Natural killer cell (primary cell): ENCODE results near the gene HGD. TPM values are rescaled to one million over a fixed set of nuclear protein-coding genes. Genes with fewer than 3 reads are reported as not detected.

ENCODE experiments used
- ATAC-seq, 3 donors: fragments of 150-1000 bp in 2 of 3; fragments of 200-7000 bp in 1 of 3; cut with Tn5 transposase; 1 replicate in 1 of 3; 2 replicates in 2 of 3; pipeline ENCODE4 v1.10.0; 2021; ENCODE audit warnings: mild to moderate bottlenecking in 2 of 3, moderate library complexity in 2 of 3
- DNase-seq, 2 donors: peaks; one replicate each; pipeline versions ENCODE4 v3.0.0 to v3.0.0-alpha.2; 2013 to 2021; ENCODE audit warnings: mixed read lengths in 1 of 2
- H3K27ac ChIP-seq: one replicate; pipeline ENCODE4 v1.5.1; 2013; ENCODE audit warnings: mild to moderate bottlenecking, low read length
- H3K27me3 ChIP-seq: one replicate; pipeline ENCODE4 v1.6.1; 2013; ENCODE audit warnings: low read length; ENCODE audit not compliant: control insufficient read depth, insufficient read depth
- H3K36me3 ChIP-seq: one replicate; pipeline ENCODE4 v1.6.1; 2013; ENCODE audit warnings: low read length; ENCODE audit not compliant: control insufficient read depth, insufficient read depth
- H3K4me1 ChIP-seq: one replicate; pipeline ENCODE4 v1.6.1; 2013; ENCODE audit warnings: low read length; ENCODE audit not compliant: control insufficient read depth, insufficient read depth
- H3K4me3 ChIP-seq: one replicate; pipeline ENCODE4 v1.5.1; 2013; ENCODE audit warnings: low read length
- H3K9me3 ChIP-seq: one replicate; pipeline ENCODE4 v1.6.1; 2013; ENCODE audit warnings: low read length; ENCODE audit not compliant: control insufficient read depth, insufficient read depth
- H3K27ac Mint-ChIP-seq, 2 donors: one replicate each; pipeline ENCODE4 v1.8.0; 2022; ENCODE audit warnings: mild to moderate bottlenecking in 2 of 2, mixed read lengths in 2 of 2, moderate library complexity in 1 of 2
- H3K27me3 Mint-ChIP-seq, 2 donors: one replicate each; pipeline ENCODE4 v1.8.0; 2022; ENCODE audit warnings: low read depth in 2 of 2, mixed read lengths in 2 of 2
- H3K36me3 Mint-ChIP-seq: one replicate; pipeline ENCODE4 v1.8.0; 2022; ENCODE audit warnings: mixed read lengths
- H3K4me1 Mint-ChIP-seq, 2 donors: one replicate each; pipeline ENCODE4 v1.8.0; 2022; ENCODE audit warnings: mixed read lengths in 2 of 2
- H3K4me3 Mint-ChIP-seq: one replicate; pipeline ENCODE4 v1.8.0; 2022; ENCODE audit warnings: mild to moderate bottlenecking, moderate library complexity, mixed read lengths
- H3K9me3 Mint-ChIP-seq, 2 donors: one replicate each; pipeline ENCODE4 v1.8.0; 2022; ENCODE audit warnings: mixed read lengths in 2 of 2
- WGBS: methylation state at CpG from one replicate; pipeline ENCODE4 v1.1.7; 2013; ENCODE audit warnings: missing lambda C conversion rate; ENCODE audit not compliant: insufficient coverage; 5-methylcytosine and 5-hydroxymethylcytosine counted together
- intact Hi-C: fragments of 100-400 bp; cut with micrococcal nuclease; formaldehyde crosslinking; loops from one replicate; pipeline ENCODE4 v1.14.2; 2022
- total RNA-seq, 4 donors: library from RNA; stranded (reverse); fragments of 120-200 nt in 1 of 4; gene quantifications; one replicate each; pipeline versions ENCODE4 v1.2.3 to v1.2.4, GENCODE V29; 2013 to 2022
- TF ChIP-seq, protein P1 (sequence below): fragments of 200-600 bp; IDR thresholded peaks from one replicate; pipeline ENCODE4 v1.8.0; 2022; ENCODE audit warnings: antibody characterized with exemption

HGD gene
- total RNA-seq, 3 donors from 2014 or later (not counting 1 experiment from before 2014, with no cell fraction given): 0.80 to 4.0 (median 2.5) TPM

DNA sequence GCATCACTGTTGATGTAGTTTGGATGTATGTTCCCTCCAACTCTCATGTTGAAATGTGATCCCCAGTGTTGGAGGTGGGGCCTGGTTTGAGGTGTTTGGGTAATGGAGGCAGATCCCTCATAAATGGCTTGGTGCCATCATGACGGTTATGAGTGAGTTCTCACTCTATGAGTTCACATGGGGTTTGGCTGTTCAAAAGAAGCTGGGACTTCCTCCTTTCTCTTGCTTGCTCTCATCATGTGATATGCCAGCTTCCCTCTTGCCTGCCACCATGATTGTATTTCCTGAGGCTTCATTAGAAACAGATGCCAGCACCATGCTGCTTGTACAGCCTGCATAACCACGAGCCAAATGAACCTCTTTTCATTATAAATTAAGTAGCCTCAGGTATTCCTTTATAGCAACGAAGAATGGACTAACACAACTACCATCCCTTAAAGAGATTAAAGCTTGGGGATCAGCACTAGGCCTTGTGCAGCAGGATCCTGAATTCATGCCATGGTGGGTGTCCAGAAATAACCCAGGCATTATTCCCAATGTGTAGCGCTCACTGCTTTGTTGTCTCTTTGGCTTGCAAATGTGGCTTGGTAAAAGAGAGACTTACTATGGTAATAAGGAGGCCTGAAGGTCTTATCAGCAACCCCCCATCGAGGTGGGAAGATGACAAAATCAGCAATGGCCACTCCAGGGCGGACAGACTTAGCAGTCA is 44.0 kb downstream of the HGD start:
- no peak overlapping the region for H3K27ac Mint-ChIP-seq
- intact Hi-C loops: no loop called here

DNA sequence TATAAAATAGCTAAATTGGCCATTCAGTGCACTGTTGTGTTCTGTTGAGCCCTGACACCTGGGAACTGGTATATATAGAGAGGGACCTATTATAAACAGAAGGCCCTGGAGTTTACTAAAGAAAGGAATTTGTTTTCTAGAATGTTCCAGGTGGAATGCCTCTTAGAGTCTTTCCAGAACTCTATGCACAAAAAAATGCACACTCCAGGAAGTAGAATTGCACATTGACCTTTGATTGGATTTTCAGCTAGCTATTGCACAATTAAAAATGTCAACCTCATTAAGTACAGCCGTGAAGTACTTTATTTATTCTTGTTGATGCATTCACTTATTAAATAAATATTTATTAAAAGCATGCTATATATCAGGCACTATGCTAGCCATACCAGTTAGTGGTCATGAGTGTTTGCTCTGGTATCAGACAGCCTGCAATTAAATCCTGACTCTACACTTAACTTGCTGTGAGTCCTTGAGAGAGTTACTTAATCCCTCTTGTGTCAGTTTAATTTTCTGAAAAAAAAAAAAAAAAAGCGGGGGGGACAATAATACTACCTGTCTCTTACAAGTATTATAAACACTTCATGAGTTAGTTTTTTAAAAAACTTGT is 45.1 kb downstream of the HGD start:
- no peaks in the 10 kb centered on the region for H3K4me1 ChIP-seq
- TF ChIP-seq, protein P1, sequence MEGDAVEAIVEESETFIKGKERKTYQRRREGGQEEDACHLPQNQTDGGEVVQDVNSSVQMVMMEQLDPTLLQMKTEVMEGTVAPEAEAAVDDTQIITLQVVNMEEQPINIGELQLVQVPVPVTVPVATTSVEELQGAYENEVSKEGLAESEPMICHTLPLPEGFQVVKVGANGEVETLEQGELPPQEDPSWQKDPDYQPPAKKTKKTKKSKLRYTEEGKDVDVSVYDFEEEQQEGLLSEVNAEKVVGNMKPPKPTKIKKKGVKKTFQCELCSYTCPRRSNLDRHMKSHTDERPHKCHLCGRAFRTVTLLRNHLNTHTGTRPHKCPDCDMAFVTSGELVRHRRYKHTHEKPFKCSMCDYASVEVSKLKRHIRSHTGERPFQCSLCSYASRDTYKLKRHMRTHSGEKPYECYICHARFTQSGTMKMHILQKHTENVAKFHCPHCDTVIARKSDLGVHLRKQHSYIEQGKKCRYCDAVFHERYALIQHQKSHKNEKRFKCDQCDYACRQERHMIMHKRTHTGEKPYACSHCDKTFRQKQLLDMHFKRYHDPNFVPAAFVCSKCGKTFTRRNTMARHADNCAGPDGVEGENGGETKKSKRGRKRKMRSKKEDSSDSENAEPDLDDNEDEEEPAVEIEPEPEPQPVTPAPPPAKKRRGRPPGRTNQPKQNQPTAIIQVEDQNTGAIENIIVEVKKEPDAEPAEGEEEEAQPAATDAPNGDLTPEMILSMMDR: no peak

More for the DNA sequence above, 44.0 kb downstream of the HGD start:
- DNase-seq (no peak), ATAC-seq (no peak)
- no peak overlapping the region for H3K27ac ChIP-seq
- Mint-ChIP-seq H3K36me3 (no peaks in the 10 kb centered on the region), H3K27me3 (no peaks in the 10 kb centered on the region), H3K4me1 (no peaks in the 10 kb centered on the region), H3K9me3 (no peaks in the 10 kb centered on the region), H3K4me3 (no peak overlapping the region)
- no peaks in the 10 kb centered on the region for H3K27me3 ChIP-seq
- no peaks in the 10 kb centered on the region for H3K4me1 ChIP-seq
- no peak overlapping the region for H3K4me3 ChIP-seq
- no peaks in the 10 kb centered on the region for H3K9me3 ChIP-seq
- TF ChIP-seq, protein P1: no peak
- whole genome bisulfite sequencing: 83% methylated on average over 6 of the region's 6 CpGs
- H3K36me3 ChIP-seq: no peaks in the 10 kb centered on the region

DNA sequence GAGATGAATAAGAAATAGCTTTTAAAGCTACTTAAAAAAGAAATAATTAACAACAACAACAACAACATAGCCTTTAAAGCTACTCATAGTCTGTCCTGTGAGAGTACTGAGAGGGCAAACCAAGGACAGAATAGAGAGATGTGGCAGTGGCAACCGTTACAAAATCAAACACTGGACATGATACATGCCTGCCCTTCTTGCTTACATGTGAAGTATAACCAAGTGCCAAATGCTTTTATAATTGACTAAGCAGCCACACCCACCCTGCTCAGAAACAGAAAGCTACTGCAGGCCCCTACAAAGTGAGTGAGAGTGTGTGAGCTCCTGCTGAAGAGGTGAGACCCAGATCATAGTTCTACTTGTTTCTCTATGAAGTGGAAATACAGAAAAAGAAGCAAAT is 47.5 kb downstream of the HGD start:
- Mint-ChIP-seq H3K27ac (no peak overlapping the region), H3K27me3 (peaks cover 0 to 3% of the 10 kb centered on the region in 2 donors), H3K36me3 (no peaks in the 10 kb centered on the region), H3K4me1 (no peaks in the 10 kb centered on the region), H3K4me3 (no peak overlapping the region), H3K9me3 (no peaks in the 10 kb centered on the region)
- no peak overlapping the region for H3K4me3 ChIP-seq
- H3K27me3 ChIP-seq: no peaks in the 10 kb centered on the region
- no peaks in the 10 kb centered on the region for H3K36me3 ChIP-seq
- ATAC-seq (no peak), DNase-seq (no peak)
- H3K9me3 ChIP-seq: no peaks in the 10 kb centered on the region
- intact Hi-C loops: no loop called here
- TF ChIP-seq, protein P1: no peak
- H3K4me1 ChIP-seq: no peaks in the 10 kb centered on the region
- WGBS: no CpG with 5 or more reads among the region's 1 CpG
- no peak overlapping the region for H3K27ac ChIP-seq

More for the DNA sequence above, 45.1 kb downstream of the HGD start:
- H3K9me3 ChIP-seq: no peaks in the 10 kb centered on the region
- no peak overlapping the region for H3K27ac ChIP-seq
- H3K36me3 ChIP-seq: no peaks in the 10 kb centered on the region
- H3K27me3 ChIP-seq: no peaks in the 10 kb centered on the region
- H3K36me3 Mint-ChIP-seq: no peaks in the 10 kb centered on the region
- no peak overlapping the region for H3K4me3 ChIP-seq
- H3K27ac Mint-ChIP-seq: no peak overlapping the region
- H3K27me3 Mint-ChIP-seq: no peaks in the 10 kb centered on the region
- H3K4me3 Mint-ChIP-seq: no peak overlapping the region
- intact Hi-C loops: no loop called here
- no peak for DNase-seq
- ATAC-seq: no peak
- no peaks in the 10 kb centered on the region for H3K4me1 Mint-ChIP-seq
- H3K9me3 Mint-ChIP-seq: no peaks in the 10 kb centered on the region
- no CpG with 5 or more reads among the region's 2 CpGs for WGBS
